Gastroesophageal sphincter (tissue), 3 donors: Measurements from ENCODE around the gene PRM1.

Experiments
- POLR2A ChIP-seq, 2 donors: fragments of 450-650 bp; IDR thresholded peaks; one replicate each; pipeline ENCODE4 v1.6.1; 2017; ENCODE audit warnings: antibody characterized with exemption in 2 of 2, mild to moderate bottlenecking in 2 of 2, moderate library complexity in 1 of 2
- TF ChIP-seq, protein P1 (sequence below), 4 experiments: fragments of 200-600 bp in 2 of 4; fragments of 450-650 bp in 2 of 4; sonication (generic) in 1 of 4; IDR thresholded peaks; one replicate each; pipeline ENCODE4 v1.5.1; 2017 to 2019; ENCODE audit warnings: antibody characterized with exemption in 4 of 4, mild to moderate bottlenecking in 2 of 4, moderate library complexity in 2 of 4

GRCh38 chr16:11291091-11291703 lies 10.1 kb upstream of the PRM1 start:
- no peak for TF ChIP-seq POLR2A (IDR thresholded peaks at IDR 0.05)
- TF ChIP-seq, protein P1, sequence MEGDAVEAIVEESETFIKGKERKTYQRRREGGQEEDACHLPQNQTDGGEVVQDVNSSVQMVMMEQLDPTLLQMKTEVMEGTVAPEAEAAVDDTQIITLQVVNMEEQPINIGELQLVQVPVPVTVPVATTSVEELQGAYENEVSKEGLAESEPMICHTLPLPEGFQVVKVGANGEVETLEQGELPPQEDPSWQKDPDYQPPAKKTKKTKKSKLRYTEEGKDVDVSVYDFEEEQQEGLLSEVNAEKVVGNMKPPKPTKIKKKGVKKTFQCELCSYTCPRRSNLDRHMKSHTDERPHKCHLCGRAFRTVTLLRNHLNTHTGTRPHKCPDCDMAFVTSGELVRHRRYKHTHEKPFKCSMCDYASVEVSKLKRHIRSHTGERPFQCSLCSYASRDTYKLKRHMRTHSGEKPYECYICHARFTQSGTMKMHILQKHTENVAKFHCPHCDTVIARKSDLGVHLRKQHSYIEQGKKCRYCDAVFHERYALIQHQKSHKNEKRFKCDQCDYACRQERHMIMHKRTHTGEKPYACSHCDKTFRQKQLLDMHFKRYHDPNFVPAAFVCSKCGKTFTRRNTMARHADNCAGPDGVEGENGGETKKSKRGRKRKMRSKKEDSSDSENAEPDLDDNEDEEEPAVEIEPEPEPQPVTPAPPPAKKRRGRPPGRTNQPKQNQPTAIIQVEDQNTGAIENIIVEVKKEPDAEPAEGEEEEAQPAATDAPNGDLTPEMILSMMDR (IDR thresholded peaks at IDR 0.05) = no peak
